Hepatocyte (in vitro differentiated cells): ENCODE results near the gene PCED1A.

Experiments used
- EZH2 ChIP-seq: fragments of 200-600 bp; sonication (generic); IDR thresholded peaks from 2 replicates; pipeline ENCODE4 v1.6.1; 2016; ENCODE audit warnings: antibody characterized with exemption, mild to moderate bottlenecking, borderline replicate concordance
- TF ChIP-seq, protein P1 (sequence below): fragments of 200-600 bp; sonication (generic); IDR thresholded peaks from 2 replicates; pipeline ENCODE4 v1.5.1; 2016; ENCODE audit warnings: antibody characterized with exemption, mild to moderate bottlenecking; ENCODE audit not compliant: poor library complexity

GRCh38 chr20:2851086-2851485 is 10.6 kb upstream of the PCED1A start:
- TF ChIP-seq, protein P1, sequence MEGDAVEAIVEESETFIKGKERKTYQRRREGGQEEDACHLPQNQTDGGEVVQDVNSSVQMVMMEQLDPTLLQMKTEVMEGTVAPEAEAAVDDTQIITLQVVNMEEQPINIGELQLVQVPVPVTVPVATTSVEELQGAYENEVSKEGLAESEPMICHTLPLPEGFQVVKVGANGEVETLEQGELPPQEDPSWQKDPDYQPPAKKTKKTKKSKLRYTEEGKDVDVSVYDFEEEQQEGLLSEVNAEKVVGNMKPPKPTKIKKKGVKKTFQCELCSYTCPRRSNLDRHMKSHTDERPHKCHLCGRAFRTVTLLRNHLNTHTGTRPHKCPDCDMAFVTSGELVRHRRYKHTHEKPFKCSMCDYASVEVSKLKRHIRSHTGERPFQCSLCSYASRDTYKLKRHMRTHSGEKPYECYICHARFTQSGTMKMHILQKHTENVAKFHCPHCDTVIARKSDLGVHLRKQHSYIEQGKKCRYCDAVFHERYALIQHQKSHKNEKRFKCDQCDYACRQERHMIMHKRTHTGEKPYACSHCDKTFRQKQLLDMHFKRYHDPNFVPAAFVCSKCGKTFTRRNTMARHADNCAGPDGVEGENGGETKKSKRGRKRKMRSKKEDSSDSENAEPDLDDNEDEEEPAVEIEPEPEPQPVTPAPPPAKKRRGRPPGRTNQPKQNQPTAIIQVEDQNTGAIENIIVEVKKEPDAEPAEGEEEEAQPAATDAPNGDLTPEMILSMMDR: no peak
- TF ChIP-seq EZH2: no peak
